ENCODE data around the gene MT1M.

The MT1M gene

GRCh38 chr16:56630134-56630533 lies 2.3 kb upstream of the MT1M start:
- no peak for DNase-seq

- no peak for DNase-seq
Observed at GRCh38 chr16:56631197-56631596, 1.3 kb upstream of the MT1M start.

GRCh38 chr16:56631832-56632155 lies 665 bp upstream of the MT1M start:
- DNase-seq = no peak

GRCh38 chr16:56632848-56633365 lies 448 bp downstream of the MT1M start:
- DNase-seq = no peak

GRCh38 chr16:56633535-56633934 lies 1.1 kb downstream of the MT1M start:
- DNase-seq = no peak

- DNase-seq = no peak
Observed at GRCh38 chr16:56634715-56635440, 2.4 kb downstream of the MT1M start.

GRCh38 chr16:56635441-56635967 lies 3.0 kb downstream of the MT1M start:
- DNase-seq = no peak

- DNase-seq = no peak
Observed at GRCh38 chr16:56636616-56637413, 4.4 kb downstream of the MT1M start.

- no peak for DNase-seq
Observed at GRCh38 chr16:56637814-56638750, 5.6 kb downstream of the MT1M start, which contains the start of gene MT1A. MT1A (plus strand) TSS chr16:56638666; CDS start chr16:56638739, 73 bp downstream.

GRCh38 chr16:56639045-56639444 lies 6.6 kb downstream of the MT1M start:
- DNase-seq = no peak

GRCh38 chr16:56640076-56640475 lies 7.6 kb downstream of the MT1M start:
- DNase-seq = no peak

- no peak for DNase-seq
Observed at GRCh38 chr16:56641166-56641565, 8.7 kb downstream of the MT1M start.

GRCh38 chr16:56643080-56643778 lies 10.8 kb downstream of the MT1M start:
- DNase-seq = peak; percentile 82

GRCh38 chr16:56643833-56644232 lies 11.4 kb downstream of the MT1M start:
- no peak for DNase-seq

GRCh38 chr16:56645311-56645710 lies 12.9 kb downstream of the MT1M start:
- DNase-seq = no peak

- no peak for DNase-seq
Observed at GRCh38 chr16:56645838-56646237, 13.4 kb downstream of the MT1M start.

GRCh38 chr16:56647641-56648431 lies 15.4 kb downstream of the MT1M start:
- no peak for DNase-seq

- no peak for DNase-seq
Observed at GRCh38 chr16:56649271-56649670, 16.8 kb downstream of the MT1M start.

GRCh38 chr16:56649820-56650219 lies 17.4 kb downstream of the MT1M start:
- no peak for DNase-seq

GRCh38 chr16:56651586-56651985 lies 19.1 kb downstream of the MT1M start, which contains the start of gene MT1B:
MT1B (plus strand) TSS chr16:56651886; CDS start chr16:56651954, 68 bp downstream.
- no peak for DNase-seq

GRCh38 chr16:56652600-56652999 lies 20.1 kb downstream of the MT1M start:
- no peak for DNase-seq

Data from CD4-positive, alpha-beta T cell treated with Interleukin-10 for 1 hour (primary cell).